Daoy (cell line): ENCODE data around the gene ALDOB. TPM values are rescaled to one million over a fixed set of nuclear protein-coding genes. Genes with fewer than 3 reads are reported as not detected.
"Not testable (repeated sequence)": the region's sequence is repeated elsewhere in the genome, so short reads cannot be mapped to it uniquely, and the experiment has no call there.

Source experiments
- DNase-seq: peaks from one replicate; pipeline ENCODE4 v3.0.0-alpha.2; 2015; ENCODE audit warnings: low read depth
- total RNA-seq: library from RNA; depleted of rRNA; stranded (reverse); fragments of >200 nt; shearing (Covaris generic); gene quantifications from 2 replicates; pipeline ENCODE4 v1.2.3, GENCODE V29; 2014

ALDOB gene
- total RNA-seq, 1 experiment from 2014 or later, result 1.4 TPM

DNA sequence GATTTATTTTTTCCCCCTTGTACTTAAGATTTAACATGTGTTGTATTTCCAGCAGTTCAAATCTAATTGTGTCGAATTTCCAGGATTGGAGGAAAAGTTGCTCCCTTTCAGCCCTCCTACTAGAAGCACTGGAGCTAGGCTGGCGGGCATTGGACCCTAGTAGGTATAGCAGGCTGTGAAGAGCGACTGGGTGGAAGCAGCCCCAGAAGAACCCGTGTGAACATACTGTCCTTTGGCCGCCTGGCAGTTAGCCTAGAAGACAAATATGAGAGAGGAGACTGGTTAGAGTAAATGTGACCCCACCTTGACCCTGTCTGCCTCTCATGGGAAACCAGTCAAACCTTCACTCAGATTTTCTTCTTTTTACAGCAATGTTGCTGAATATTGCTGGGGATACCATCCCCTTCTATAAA, 13.9 kb downstream of the ALDOB start:
- no peak for DNase-seq

DNA sequence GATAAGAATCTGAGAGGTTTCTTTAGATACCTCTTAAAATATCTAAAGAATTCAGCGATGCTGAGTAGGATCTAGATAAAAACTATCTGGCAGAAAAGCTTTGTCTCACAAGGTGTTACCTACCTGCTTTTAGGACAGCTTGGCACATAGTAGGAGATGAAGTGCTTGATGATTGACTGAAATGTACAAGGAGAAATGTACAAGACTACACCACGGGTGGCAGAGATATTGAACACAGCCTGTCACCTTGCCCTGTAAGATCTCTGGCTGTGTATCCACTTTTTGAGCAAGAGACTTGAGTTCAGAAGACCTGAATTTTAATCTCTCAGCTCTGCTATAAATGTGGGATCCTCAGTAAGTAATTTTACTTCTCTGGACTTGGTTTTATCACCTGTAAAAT, 15.7 kb downstream of the ALDOB start:
- DNase-seq, result no peak

DNA sequence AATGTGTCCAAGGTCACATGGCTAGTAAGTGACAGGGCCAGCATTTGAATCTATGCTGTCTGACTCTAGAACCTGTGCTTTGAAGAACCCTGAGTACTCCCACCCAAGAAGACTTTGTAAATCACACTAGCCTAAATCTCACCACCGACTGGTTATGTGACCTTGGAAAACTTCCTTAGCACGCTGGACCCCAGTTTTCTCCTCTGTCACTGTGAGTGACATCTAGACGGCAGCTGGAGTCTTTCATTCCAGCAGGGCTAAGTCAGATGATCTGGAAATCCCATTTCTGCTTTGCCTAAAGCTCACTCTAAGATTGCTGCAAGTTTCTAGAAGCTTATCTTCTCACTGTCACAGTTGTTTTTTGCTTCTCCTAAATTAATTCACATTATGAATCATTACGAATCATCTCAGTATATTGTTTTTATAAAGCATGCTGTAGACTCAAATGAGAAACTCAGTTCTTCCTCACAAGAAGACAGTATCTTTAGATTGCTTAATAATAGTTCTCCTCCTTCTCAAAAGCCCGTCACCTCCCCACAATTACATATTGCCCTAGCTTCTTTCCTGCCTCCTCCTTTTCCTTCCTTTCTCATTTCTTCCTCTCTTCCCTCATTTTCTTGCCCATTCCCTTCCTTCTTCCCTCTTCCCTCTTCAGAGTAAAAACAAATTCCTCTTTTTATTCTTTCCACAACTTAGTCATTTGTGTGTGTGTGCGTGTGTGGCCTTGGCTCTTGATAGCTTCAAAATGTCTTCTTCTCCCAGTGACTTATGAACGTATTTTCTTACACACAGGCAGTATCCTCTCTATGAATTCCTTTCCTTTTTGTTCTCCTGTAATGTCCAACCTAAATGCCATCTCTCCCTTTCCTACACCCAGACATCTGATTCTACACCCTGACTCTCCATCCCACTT, 16.8 kb downstream of the ALDOB start:
- no peak for DNase-seq

DNA sequence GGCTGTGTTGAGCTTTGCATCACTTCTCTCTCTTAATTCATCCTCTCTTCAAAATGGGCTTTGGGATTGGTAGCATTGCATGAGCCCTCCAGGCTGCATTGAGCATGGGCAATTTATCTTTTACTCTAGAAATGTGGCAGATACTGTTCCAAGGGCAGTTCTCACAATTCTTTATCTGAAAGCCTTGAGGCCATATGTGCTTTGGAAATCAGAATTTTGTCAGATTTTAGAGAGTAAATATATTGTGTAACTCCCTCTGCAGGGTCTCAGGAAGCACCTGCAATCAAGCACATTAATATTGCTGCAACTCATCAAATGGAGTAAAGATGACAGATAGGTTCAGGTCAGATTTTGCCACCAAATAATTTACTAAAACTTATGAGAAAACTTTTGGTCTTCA, 17.6 kb downstream of the ALDOB start:
- DNase-seq, result no peak

DNA sequence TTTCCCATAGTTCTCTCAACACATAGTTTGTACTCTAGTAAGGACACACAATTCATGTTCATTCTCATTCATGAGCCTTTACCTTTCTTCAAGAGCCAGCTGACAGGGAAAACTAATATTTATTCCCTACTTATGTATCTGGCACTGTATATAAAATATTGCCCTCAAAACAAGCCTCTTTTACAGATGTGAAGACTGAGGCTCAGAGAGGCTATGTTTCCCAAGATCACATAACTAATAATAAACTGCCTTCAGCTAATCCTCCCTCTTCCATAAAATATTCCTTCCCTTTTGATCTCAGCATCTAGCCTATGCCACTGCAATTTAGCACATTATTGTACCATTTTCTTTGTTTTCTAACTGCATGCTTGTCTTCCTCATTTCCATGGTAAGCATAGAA, 18.2 kb downstream of the ALDOB start:
- DNase-seq, result no peak

DNA sequence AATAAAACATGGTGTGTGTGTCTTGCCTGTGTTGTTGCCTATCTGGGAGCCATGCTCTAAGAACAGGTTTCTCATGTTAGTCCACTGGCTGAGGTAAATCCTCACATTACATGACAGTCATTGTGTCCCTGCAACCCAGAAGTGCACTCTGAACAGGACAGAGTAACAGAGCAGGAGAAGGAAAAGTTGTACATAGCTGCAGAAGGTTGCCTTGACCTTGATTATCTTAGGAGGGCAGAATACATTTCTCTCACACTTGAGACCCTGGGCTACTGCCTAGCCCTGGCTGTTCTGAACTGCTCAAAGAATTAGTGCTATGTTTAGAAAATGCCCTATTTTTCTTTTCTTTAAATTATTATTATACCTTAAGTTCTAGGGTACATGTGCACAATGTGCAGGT, 20.0 kb downstream of the ALDOB start:
- DNase-seq, result no peak

DNA sequence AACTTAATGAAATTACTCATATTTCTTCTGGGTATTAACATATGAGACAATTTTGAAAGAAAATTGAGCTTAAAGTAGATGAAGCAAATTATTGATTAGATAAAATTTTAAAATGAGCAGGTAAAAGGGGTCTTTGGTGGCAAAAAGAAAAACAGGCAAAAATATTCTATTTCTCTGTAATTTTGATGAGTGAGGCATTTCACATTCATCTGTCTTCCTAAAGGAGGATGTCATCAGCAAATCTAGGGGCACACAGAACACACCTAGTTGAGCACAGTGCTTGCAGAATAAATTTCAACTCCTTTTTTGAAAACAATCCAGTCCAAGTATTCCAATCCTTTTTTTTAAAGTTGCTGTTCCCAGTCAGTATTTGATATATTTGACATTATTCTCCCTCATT, 20.7 kb downstream of the ALDOB start:
- no peak for DNase-seq

DNA sequence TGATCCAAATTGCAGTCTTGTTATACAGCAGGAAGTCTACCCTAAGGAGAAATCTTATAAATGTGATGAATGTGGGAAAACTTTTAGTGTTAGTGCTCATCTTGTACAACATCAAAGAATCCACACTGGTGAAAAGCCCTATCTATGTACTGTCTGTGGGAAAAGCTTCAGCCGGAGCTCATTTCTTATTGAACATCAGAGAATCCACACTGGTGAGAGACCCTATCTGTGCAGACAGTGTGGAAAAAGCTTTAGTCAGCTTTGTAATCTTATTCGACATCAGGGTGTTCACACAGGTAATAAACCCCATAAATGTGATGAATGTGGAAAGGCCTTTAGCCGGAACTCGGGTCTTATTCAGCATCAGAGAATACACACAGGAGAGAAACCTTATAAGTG, 26.5 kb downstream of the ALDOB start:
- DNase-seq, result no peak

DNA sequence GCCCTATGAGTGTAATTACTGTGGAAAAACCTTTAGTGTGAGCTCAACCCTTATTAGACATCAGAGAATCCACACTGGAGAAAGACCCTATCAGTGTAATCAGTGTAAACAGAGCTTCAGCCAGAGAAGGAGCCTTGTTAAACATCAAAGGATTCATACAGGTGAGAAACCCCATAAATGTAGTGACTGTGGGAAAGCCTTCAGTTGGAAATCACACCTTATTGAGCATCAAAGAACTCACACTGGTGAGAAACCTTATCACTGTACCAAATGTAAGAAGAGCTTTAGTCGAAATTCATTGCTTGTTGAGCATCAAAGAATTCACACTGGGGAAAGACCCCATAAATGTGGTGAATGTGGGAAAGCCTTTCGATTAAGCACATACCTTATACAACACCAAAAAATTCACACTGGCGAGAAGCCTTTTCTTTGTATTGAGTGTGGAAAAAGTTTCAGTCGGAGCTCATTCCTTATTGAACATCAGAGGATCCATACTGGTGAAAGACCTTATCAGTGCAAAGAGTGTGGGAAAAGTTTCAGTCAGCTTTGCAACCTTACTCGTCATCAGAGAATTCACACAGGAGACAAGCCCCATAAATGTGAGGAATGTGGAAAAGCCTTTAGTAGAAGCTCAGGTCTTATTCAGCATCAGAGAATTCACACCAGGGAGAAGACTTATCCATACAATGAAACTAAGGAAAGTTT, 27.0 kb downstream of the ALDOB start:
- DNase-seq, result no peak

DNA sequence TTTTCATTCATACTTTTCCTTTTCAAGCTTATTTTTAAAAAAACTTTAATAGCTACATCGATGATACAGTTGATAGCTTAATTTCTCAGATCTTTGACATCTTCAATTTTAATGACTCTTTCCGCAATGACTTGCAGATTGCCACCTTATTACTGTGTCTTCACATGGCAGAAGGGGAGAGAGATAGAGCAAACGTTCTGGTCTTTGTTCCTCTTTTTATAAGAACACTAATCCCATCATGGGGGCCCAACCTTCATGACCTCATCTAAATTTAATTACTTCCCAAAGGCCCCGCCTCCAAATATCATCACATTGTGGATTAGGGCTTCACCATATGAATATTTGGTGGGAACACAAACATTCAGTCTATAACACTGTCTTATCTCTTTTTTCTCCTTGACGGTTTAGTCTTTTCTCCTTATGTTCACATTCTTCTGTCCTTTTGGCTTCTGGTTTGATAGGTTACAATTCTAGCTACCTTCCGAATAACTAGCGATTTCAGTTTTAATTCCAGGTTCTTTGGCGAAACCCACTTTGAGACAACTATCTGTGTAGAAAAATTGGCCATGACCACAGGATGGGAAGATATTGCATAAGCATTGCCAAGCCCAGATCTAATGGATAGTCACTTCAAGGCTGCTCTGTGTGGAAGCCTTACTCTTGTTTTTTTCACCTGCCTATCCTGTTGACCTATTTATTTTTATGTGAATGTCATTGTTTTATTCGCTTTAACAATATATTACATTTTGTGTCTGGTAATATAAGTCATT, 31.9 kb downstream of the ALDOB start:
- DNase-seq, result no peak

DNA sequence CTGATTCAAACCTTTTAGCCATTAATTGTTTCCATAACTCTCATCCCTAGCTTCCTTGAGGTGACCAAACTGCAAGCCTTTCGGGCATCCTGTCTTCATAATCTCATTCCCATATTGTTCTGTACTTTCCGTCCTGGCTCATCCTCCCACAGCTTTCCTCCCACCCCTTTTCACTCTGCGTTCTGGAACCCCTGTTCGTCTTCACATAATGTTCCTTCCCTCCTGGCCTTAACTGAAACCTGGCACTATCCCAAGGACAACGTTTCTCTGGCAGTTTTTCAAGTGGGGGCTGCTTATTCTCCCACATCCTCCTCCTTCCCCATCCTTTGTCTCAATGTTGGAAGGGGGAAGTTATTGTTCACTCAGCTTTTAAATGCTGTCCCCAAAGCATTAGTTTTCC, 35.5 kb downstream of the ALDOB start:
- peak; percentile 13 for DNase-seq

DNA sequence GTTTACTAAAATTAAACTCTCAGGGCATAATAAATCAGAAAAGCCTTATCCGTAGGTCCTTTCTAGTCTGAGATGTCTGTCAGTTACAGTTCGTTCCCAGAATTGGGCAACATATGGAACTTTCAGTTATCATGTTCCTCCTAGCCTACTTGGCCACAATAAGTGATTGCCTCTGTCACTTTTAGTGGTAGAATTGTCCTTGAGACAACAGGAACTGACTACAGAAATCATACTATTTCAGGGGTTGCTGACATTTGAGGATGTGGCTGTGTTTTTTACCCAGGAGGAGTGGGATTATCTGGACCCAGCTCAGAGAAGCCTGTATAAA, 36.0 kb downstream of the ALDOB start:
- no peak for DNase-seq

DNA sequence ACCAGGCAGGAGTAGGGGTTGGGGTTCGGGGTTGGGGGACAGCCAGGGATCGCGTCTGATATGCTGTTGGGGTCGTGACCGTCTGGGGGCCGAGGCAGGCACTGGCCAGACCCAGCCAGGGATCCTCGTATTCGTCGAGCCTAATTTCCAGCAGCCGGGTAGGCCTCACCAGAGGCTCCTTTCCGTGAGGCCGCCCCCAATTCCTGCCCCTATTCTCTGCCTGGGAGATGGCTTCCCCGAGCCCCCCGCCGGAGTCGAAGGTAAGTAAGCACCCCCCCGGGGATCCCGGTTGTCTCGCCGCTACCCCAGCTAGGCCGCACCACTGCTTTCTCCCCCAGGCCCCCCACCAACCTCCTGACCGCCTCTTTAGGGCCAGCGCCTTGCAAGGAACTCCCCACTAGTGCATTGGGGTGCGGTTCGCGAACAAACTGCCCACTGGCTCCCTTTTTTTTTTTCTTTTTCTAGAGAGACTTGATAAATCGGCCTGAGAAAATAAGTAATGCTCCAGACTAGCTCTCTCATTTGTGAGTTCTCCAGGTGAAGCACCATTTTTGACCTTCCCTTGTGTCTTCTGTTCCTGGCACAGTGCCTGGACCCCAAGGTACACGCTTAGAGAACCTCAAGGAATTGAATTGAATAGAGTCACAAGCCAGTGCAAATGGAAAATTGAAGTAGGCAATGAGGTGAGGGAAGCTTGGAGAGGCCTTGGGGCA, 36.5 kb downstream of the ALDOB start:
- DNase-seq, result peak; percentile 28

DNA sequence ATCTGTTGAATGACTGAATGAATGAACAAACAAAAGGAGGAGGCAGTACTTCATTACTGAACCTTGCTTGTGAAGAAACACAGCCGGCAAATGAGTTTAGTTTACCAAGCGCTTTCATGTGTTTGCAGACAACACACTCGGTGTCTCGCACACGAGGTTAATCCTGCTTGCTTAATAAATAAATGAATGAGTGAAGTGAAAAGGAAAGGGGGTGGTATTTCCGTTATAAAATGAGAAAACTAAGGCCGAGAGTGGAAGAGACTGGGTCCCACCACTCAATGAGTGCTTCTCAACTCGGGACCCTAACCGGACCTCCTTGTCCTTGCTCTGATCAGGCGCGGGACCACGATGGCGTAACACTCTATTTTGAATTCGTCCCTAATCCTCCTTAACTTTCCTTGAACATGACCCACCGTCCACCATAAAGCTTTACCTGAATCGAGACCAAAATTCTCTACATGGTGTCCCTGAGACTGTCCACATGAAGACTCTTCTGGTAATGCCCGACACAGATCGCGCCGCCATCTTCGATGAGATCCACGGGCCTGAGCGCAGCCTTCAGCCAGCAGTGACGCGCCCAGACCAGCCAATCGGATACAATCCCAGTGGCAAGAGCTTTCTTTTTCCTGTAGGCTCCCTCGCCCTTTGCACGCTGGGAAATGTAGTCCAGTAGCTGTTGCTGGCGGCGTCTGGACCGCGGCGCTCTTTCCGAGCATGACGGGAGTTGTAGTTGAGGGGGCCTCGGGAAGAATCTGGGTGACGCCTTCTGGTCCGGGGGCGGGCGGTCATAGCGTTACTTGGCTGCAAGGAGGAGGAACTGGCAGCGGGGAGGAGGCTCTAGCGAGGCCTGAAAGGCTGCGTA, 37.3 kb downstream of the ALDOB start, which contains the start of the genes MRPL50 and ZNF189:
TSS of gene MRPL50 (minus strand) at position 551 of the 862 bp plus-strand sequence. CDS start at position 525, 26 bp downstream.
TSS of gene ZNF189 (plus strand) at position 784 of the 862 bp plus-strand sequence. CDS start 306 bp downstream, outside the sequence.
- DNase-seq, result peak; percentile 100

DNA sequence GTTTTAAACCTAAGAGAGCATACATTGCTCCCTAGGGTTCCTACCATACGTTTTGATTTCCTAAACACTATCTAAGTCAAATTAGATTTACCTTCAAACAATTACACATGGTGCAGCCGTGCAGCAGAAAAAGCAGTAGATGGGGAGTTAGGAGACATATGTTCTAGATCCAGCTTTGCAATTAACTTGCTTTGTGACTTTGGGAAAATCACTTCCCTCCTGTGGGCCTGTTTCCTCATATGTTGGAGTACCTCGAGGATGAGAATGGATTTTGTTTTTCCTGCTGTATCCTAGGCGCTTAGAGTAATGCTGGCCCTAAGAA, 37.9 kb downstream of the ALDOB start:
- peak; percentile 10 for DNase-seq

DNA sequence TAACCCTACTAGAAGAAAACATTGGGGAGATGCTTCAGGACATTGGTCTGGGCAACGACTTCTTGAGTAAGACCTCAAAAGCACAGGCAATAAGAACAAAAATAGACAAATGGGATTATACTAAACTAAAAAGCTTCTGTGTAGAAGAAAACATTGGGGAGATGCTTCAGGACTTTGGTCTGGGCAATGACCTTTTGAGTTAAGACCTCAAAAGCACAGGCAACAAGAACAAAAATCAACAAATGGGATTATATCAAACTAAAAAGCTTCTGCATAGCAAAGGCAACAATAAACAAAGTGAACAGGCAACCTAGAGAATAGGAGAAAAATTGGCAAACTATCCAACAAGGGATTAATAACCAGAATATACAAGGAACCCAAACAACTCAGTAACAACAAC, 40.9 kb downstream of the ALDOB start:
- DNase-seq, result no peak

DNA sequence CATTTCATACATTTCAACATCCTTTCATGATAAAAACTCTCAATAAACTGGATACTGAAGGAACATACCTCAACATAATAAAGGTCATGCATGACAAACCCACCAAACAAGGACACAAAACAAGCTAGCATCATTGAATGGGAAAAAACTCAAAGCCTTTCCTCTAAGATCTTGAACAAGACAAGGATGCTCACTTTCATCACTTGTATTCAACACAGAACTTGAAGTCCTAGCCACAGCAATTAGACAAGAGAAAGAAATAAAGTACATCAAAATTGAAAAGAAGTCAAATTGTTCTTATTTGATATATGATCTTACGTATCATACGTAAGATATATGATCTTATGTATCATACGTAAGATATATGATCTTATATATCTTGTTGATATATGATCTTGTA, 42.4 kb downstream of the ALDOB start:
- no peak for DNase-seq

DNA sequence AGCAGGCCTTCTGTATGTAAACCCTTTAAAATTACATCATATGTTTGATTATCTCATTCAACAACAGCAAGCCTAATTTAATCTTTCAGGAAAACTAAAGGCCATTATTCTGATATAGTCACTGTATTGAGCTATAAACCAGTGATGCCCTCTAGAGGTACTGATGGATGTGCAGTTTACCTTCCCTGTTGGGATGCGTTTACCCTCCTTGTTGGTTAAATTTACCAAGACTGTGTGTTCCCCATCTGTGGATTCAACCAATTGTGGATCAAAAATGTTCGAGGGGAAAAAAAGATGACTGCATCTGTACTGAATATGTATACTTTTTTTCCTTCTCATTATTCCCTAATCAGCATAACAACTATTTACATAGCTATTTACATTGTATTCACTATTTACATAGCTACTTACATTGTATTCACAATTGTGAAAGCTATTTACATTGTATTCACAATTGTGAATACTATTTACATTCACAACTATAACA, 47.0 kb downstream of the ALDOB start:
- DNase-seq, result no peak

DNA sequence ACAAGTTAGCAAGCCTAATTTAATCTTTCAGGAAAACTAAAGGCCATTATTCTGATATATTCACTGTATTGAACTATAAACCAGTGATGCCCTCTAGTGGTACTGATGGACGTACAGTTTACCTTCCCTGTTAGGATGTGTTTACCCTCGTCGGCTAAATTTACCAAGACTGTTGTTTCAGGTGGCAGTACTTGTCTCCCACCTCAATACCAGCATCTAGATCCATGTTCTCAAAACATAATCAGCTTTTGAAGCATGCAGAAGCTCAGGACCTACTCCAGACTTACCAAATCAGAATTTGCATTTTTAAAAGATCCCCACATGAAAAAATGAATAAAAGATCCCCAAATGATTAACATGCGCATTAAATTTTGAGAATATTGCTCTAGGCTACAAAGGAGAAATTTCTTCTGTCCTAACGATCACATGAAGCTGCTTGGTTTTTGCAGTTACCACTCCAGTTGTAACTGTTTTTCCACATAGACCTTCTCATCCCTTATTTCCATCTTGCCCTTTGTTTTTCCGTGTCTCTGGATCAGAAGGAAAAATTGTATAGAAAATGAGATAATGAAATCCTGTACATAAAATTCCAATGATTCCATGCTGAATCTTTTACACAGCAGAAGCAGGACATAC, 47.6 kb downstream of the ALDOB start:
- peak; percentile 45 for DNase-seq

DNA sequence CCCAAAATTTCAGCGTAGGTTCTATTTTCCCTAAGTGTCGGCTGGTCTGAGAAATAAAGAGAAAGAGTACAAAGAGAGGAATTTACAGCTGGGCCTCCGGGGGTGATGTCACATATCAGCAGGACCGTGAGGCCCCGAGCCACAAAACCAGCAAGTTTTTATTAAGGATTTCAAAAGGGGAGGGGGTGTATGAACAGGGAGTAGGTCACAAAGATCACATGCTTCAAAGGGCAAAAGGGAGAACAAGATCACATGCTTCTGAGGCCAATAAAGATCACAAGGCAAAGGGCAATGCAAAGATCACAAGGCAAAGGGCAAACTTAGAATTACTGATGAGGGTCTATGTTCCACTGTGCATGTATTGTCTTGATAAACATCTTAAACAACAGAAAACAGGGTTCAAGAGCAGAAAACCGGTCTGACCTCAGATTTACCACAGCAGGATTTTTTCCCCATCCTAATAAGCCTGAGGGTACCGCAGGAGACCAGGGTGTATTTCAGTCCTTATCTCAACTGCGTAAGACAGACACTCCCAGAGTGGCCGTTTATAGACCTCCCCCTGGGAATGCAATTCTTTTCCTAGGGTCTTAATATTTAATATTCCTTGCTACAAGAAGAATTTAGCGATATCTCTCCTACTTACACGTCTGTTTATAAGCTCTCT, 50.6 kb downstream of the ALDOB start, which contains the start of gene BAAT:
TSS of gene BAAT (minus strand) at position 134 of the 664 bp plus-strand sequence. CDS start 13,602 bp downstream, outside the sequence.
- DNase-seq, result not testable (repeated sequence)
